Peyer's patch (tissue), 4 donors: Measurements from ENCODE around the gene SIRPB1. TPM values are rescaled to one million over a fixed set of nuclear protein-coding genes. Genes with fewer than 3 reads are reported as not detected.

ENCODE experiments used
- small RNA-seq, 2 donors: library from RNA; depleted of rRNA; stranded (forward); fragments of <200 nt; gene quantifications; one replicate each; pipeline ENCODE3, GENCODE V24; 2016
- total RNA-seq, 4 donors: library from RNA; depleted of rRNA; stranded (reverse); fragments of >200 nt; gene quantifications; one replicate each; pipeline ENCODE4 v1.1.0, GENCODE V29; 2016

SIRPB1 gene
- total RNA-seq, 4 donors from 2014 or later: 1.6 to 3.1 (median 2.3) TPM

Small RNAs within 50 kb of the gene (small RNA-seq; reads per million reads assigned to genes)
- 0 reads per million in 2 donors for gene RN7SL561P

Other genes with a start within 250 kb of the SIRPB1 start
- gene FKBP1A, start 227.0 kb downstream of the SIRPB1 start, total RNA-seq: 100 to 1,000 TPM in 2 of 4 donors, 10 to 100 TPM in 2; 76.9 to 165 (median 98.5) TPM
- gene NSFL1C, start 153.2 kb downstream of the SIRPB1 start, total RNA-seq: 10 to 100 TPM; 49.9 to 82.5 (median 59.8) TPM
- gene SIRPB2, start 128.6 kb downstream of the SIRPB1 start, total RNA-seq: 1 to 10 TPM in 2 of 4 donors, not detected in 2; 6.7 to 6.8 TPM
- gene SIRPD, start 62.3 kb downstream of the SIRPB1 start, total RNA-seq: not detected
- gene SIRPG, start 37.8 kb upstream of the SIRPB1 start, total RNA-seq: 1 to 10 TPM; 1.8 to 5.8 (median 3.6) TPM